Parathyroid adenoma (tissue), 2 donors: ENCODE data around the gene KLHL26.

Experiments used
- H2AFZ ChIP-seq: fragments of 300-600 bp; sonication (generic); one replicate; pipeline ENCODE4 v1.7.0; 2017; ENCODE audit warnings: antibody characterized with exemption, mild to moderate bottlenecking
- H3K27ac ChIP-seq: fragments of 300-600 bp; sonication (generic); one replicate; pipeline ENCODE4 v1.7.0; 2017
- H3K27me3 ChIP-seq: fragments of 300-600 bp; sonication (generic); one replicate; pipeline ENCODE4 v1.7.0; 2017; ENCODE audit warnings: low read length; ENCODE audit not compliant: control insufficient read depth, insufficient read depth
- H3K36me3 ChIP-seq: fragments of 300-600 bp; sonication (generic); one replicate; pipeline ENCODE4 v1.7.0; 2017; ENCODE audit warnings: low read length; ENCODE audit not compliant: control insufficient read depth, insufficient read depth
- H3K4me1 ChIP-seq: fragments of 300-600 bp; sonication (generic); one replicate; pipeline ENCODE4 v1.7.0; 2017; ENCODE audit warnings: control low read depth
- H3K4me2 ChIP-seq: fragments of 300-600 bp; sonication (generic); one replicate; pipeline ENCODE4 v1.7.0; 2017; ENCODE audit warnings: low read length
- H3K4me3 ChIP-seq: fragments of 300-600 bp; sonication (generic); one replicate; pipeline ENCODE4 v1.7.0; 2017; ENCODE audit warnings: low read depth, low read length
- H3K79me2 ChIP-seq: fragments of 300-600 bp; sonication (generic); one replicate; pipeline ENCODE4 v1.7.0; 2017; ENCODE audit warnings: control low read depth
- H3K9ac ChIP-seq: fragments of 300-600 bp; sonication (generic); one replicate; pipeline ENCODE4 v1.7.0; 2017; ENCODE audit warnings: mild to moderate bottlenecking
- H3K9me3 ChIP-seq: fragments of 300-600 bp; sonication (generic); one replicate; pipeline ENCODE4 v1.7.0; 2017; ENCODE audit warnings: low read length; ENCODE audit not compliant: control insufficient read depth
- TF ChIP-seq, protein P1 (sequence below): fragments of 300-600 bp; sonication (generic); IDR thresholded peaks from one replicate; pipeline ENCODE4 v1.7.0; 2017; ENCODE audit warnings: antibody characterized with exemption, mild to moderate bottlenecking
- donor health status: primary hyperparathyroidism.

The KLHL26 gene

DNA sequence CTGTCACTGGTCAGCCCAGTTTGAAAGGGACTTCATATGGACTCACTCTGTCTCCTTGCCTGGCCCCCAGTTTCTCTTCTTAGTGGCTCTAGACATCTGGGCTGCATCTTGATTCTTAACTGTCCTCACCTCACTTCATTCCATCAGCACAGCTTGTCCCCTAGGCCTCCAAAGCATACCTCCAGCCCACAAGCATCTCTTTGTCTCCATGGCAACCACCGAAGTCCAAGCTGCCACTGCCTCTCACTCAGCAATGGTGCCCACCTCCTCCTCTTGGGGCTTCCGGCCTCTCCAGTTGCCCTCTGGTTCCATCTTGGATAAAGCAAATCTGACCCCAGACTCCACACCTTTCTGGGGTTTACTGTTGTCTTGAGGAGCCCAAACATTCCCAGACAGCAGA lies 9.9 kb upstream of the KLHL26 start:
- H3K27ac ChIP-seq, result no peak overlapping the region
- H3K9ac ChIP-seq, result no peak overlapping the region
- TF ChIP-seq, protein P1, sequence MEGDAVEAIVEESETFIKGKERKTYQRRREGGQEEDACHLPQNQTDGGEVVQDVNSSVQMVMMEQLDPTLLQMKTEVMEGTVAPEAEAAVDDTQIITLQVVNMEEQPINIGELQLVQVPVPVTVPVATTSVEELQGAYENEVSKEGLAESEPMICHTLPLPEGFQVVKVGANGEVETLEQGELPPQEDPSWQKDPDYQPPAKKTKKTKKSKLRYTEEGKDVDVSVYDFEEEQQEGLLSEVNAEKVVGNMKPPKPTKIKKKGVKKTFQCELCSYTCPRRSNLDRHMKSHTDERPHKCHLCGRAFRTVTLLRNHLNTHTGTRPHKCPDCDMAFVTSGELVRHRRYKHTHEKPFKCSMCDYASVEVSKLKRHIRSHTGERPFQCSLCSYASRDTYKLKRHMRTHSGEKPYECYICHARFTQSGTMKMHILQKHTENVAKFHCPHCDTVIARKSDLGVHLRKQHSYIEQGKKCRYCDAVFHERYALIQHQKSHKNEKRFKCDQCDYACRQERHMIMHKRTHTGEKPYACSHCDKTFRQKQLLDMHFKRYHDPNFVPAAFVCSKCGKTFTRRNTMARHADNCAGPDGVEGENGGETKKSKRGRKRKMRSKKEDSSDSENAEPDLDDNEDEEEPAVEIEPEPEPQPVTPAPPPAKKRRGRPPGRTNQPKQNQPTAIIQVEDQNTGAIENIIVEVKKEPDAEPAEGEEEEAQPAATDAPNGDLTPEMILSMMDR, result no peak
- H3K4me1 ChIP-seq, result no peaks in the 10 kb centered on the region
- H3K4me3 ChIP-seq, result no peak overlapping the region
- H3K27me3 ChIP-seq, result no peaks in the 10 kb centered on the region
- no peaks in the 10 kb centered on the region for H3K36me3 ChIP-seq
- H3K4me2 ChIP-seq, result no peak overlapping the region
- H2AFZ ChIP-seq, result no peak overlapping the region
- H3K9me3 ChIP-seq, result no peaks in the 10 kb centered on the region
- no peaks in the 10 kb centered on the region for H3K79me2 ChIP-seq

- H3K4me1 ChIP-seq, result no peaks in the 10 kb centered on the region
- H3K36me3 ChIP-seq, result no peaks in the 10 kb centered on the region
- no peak overlapping the region for H2AFZ ChIP-seq
- no peaks in the 10 kb centered on the region for H3K79me2 ChIP-seq
- H3K27ac ChIP-seq, result no peak overlapping the region
- H3K27me3 ChIP-seq, result no peaks in the 10 kb centered on the region
- no peak overlapping the region for H3K9ac ChIP-seq
- H3K4me3 ChIP-seq, result no peak overlapping the region
- H3K4me2 ChIP-seq, result no peak overlapping the region
- TF ChIP-seq, protein P1, result no peak
- no peaks in the 10 kb centered on the region for H3K9me3 ChIP-seq
Observed at GRCh38 chr19:18629166-18630088, 7.4 kb upstream of the KLHL26 start.

- Histone ChIP-seq H3K27ac (no peak overlapping the region), H3K4me1 (peaks cover 4% of the 10 kb centered on the region), H3K27me3 (no peaks in the 10 kb centered on the region), H3K4me2 (no peak overlapping the region), H3K4me3 (no peak overlapping the region), H3K9me3 (no peaks in the 10 kb centered on the region), H3K79me2 (no peaks in the 10 kb centered on the region), H3K36me3 (no peaks in the 10 kb centered on the region), H3K9ac (no peak overlapping the region), H2AFZ (no peak overlapping the region)
- TF ChIP-seq, protein P1, result no peak
Observed at GRCh38 chr19:18633321-18633720, 3.5 kb upstream of the KLHL26 start.

DNA sequence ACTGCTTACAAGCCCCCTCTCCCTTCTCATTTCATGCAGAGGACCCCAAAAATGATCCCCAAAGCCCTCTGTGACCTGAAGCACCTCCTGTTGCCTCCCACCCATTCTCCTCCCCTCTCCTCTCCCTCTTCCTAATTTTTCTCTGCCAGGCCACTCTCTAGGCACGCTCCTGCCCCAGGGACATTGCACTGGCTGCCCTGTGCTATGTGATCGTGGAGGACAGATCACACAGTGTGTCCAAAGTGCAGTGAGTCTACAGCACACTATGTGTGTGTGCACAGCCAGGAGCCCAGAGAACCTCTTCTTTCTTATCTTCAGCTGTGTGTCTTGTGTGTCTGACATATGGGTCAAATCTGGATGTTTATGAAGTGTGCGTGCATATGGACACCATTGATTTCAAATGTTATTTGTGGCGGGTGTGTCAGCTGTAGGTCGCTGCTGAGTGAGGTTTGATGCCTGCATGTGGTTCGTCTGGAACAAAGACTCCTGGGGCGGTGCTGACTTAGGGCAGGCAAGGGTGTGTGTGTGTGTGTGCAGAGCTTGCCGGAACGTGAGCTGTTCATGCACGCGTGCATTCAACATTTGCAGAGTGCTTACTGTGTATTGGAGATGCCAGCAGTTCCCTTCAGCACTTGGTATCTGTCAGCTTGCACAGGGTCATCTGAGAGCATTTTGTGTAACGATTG lies 2.1 kb upstream of the KLHL26 start:
- Histone ChIP-seq H3K79me2 (no peaks in the 10 kb centered on the region), H3K27ac (no peak overlapping the region), H2AFZ (no peak overlapping the region), H3K27me3 (no peaks in the 10 kb centered on the region), H3K4me1 (peaks cover 4% of the 10 kb centered on the region), H3K4me3 (no peak overlapping the region), H3K9me3 (no peaks in the 10 kb centered on the region), H3K4me2 (peak overlapping the region; percentile 22), H3K9ac (no peak overlapping the region), H3K36me3 (no peaks in the 10 kb centered on the region)
- TF ChIP-seq, protein P1, result no peak
